K562 (cell line): Measurements from ENCODE around the gene CT55. TPM values are rescaled to one million over a fixed set of nuclear protein-coding genes. Genes with fewer than 3 reads are reported as not detected.
"Not testable (repeated sequence)": the region's sequence is repeated elsewhere in the genome, so short reads cannot be mapped to it uniquely, and the experiment has no call there.

ENCODE experiments used
- ATAC-seq: fragments of 200-7000 bp; cut with Tn5 transposase; 3 replicates; pipeline ENCODE4 v1.9.1; 2020; ENCODE audit warnings: moderate library complexity
- BruUV-seq: library from RNA; stranded (reverse); fragments of 400-500 nt; replicated peaks from 2 replicates; lab custom pipeline; 2021; lab: Mats Ljungman, UMichigan
- CTCF ChIA-PET: fragments of 300-600 bp; formaldehyde crosslinking; extraction: SDS; loops from one replicate; lab custom pipeline; 2021; ENCODE audit warnings: low intra/inter-chr PET ratio; lab: Yijun Ruan, JAX
- POLR2A ChIA-PET: fragments of 300-600, 350-650 bp; sonication (Branson Sonifier 250); formaldehyde crosslinking; extraction: SDS; loops from one replicate; lab custom pipeline; 2021; ENCODE audit warnings: antibody characterized with exemption, inconsistent platforms; lab: Yijun Ruan, JAX
- DNase-seq, 4 experiments: peaks; one replicate each; pipeline versions ENCODE4 v3.0.0 to v3.0.0-alpha.2; 2011 to 2018; ENCODE audit warnings: low spot score in 3 of 4, mixed read lengths in 3 of 4; ENCODE audit errors: extremely low read depth in 1 of 4
- FAIRE-seq: peaks from 2 replicates; lab custom pipeline; 2011; peaks lifted over from hg19 to GRCh38; lab: Jason Lieb, UNC
- H2AFZ ChIP-seq: 2 replicates; pipeline ENCODE4 v1.6.0; 2011; ENCODE audit warnings: low read depth, low read length, control low read depth, inconsistent platforms
- H3K27ac ChIP-seq: fragments of 200-600 bp; 3 replicates; pipeline ENCODE4 v1.8.0; 2011; ENCODE audit warnings: low read depth, mild to moderate bottlenecking, control low read depth, inconsistent platforms, low read length, moderate library complexity, mixed read lengths; ENCODE audit errors: extremely low read depth
- H3K27me3 ChIP-seq, 2 experiments: fragments of 300-600 bp in 1 of 2; 2 replicates in 1 of 2; 3 replicates in 1 of 2; pipeline versions ENCODE4 v1.6.0 to v1.8.0; 2011; ENCODE audit warnings: inconsistent platforms in 2 of 2, low read length in 2 of 2, mild to moderate bottlenecking in 1 of 2, mixed read lengths in 1 of 2, moderate library complexity in 1 of 2; ENCODE audit not compliant: control insufficient read depth in 2 of 2, insufficient read depth in 2 of 2
- H3K36me3 ChIP-seq: fragments of 300-600 bp; 3 replicates; pipeline ENCODE4 v1.8.0; 2011; ENCODE audit warnings: mild to moderate bottlenecking, low read length, inconsistent platforms; ENCODE audit not compliant: control insufficient read depth, insufficient read depth
- H3K4me1 ChIP-seq, 2 experiments: fragments of 200-600 bp in 1 of 2; replicated peaks in 1 of 2; 2 replicates in 1 of 2; 3 replicates in 1 of 2; pipeline versions ENCODE4 v1.5.1 to v1.8.0; 2011; ENCODE audit warnings: inconsistent platforms in 2 of 2, low read length in 2 of 2, mild to moderate bottlenecking in 1 of 2, mixed read lengths in 1 of 2, moderate library complexity in 1 of 2; ENCODE audit not compliant: control insufficient read depth in 2 of 2, insufficient read depth in 2 of 2
- H3K4me2 ChIP-seq: 2 replicates; pipeline ENCODE4 v1.6.1; 2011; ENCODE audit warnings: low read length, control low read depth, inconsistent platforms, mixed read lengths; ENCODE audit not compliant: insufficient read depth
- H3K4me3 ChIP-seq: fragments of 200-600 bp; sonication (generic), shearing (Covaris generic); 2 replicates; pipeline ENCODE4 v1.5.1; 2016; ENCODE audit warnings: control low read depth, inconsistent platforms
- H3K79me2 ChIP-seq: fragments of 200-600 bp; 3 replicates; pipeline ENCODE4 v1.8.0; 2011; ENCODE audit warnings: low read length, inconsistent platforms; ENCODE audit not compliant: control insufficient read depth, insufficient read depth
- H3K9ac ChIP-seq, 2 experiments: 2 replicates each; pipeline versions ENCODE4 v1.6.0 to v1.6.1; 2011; ENCODE audit warnings: low read depth in 2 of 2, low read length in 2 of 2, control low read depth in 1 of 2, inconsistent platforms in 1 of 2, mild to moderate bottlenecking in 1 of 2, mixed read lengths in 1 of 2; ENCODE audit not compliant: insufficient read depth in 1 of 2
- H3K9me1 ChIP-seq: one replicate; pipeline ENCODE4 v1.6.0; 2011; ENCODE audit warnings: inconsistent platforms, mild to moderate bottlenecking, low read length, moderate library complexity; ENCODE audit not compliant: control insufficient read depth, insufficient read depth
- H3K9me3 ChIP-seq: replicated peaks from 2 replicates; pipeline ENCODE4 v1.5.1; 2011; ENCODE audit warnings: low read depth, low read length, inconsistent platforms; ENCODE audit not compliant: control insufficient read depth, insufficient read depth
- H4K20me1 ChIP-seq: replicated peaks from 2 replicates; pipeline ENCODE4 v1.6.1; 2011; ENCODE audit warnings: low read length, inconsistent platforms, mixed read lengths; ENCODE audit not compliant: control insufficient read depth, insufficient read depth
- ADNP ChIP-seq: fragments of 200-800 bp; sonication (Bioruptor generic); IDR thresholded peaks from 2 replicates; pipeline ENCODE4 v1.6.1; 2016; ENCODE audit warnings: missing genetic modification characterization, missing compliant biosample characterization
- CEBPG ChIP-seq, 3 experiments: fragments of 200-800 bp in 1 of 3; sonication (Bioruptor generic) in 1 of 3; sonication (generic) in 1 of 3; formaldehyde crosslinking in 1 of 3; IDR thresholded peaks in 2 of 3; conservative IDR thresholded peaks in 1 of 3; 2 replicates each; pipeline versions ENCODE4 v1.6.1 to v1.8.0; 2016 to 2022; ENCODE audit warnings: missing compliant biosample characterization in 2 of 3, missing genetic modification characterization in 2 of 3, mild to moderate bottlenecking in 1 of 3, missing genetic modification reagents in 1 of 3
- ELF1 ChIP-seq: fragments of 200-800 bp; sonication (Bioruptor generic); IDR thresholded peaks from 2 replicates; pipeline ENCODE4 v1.6.1; 2016; ENCODE audit warnings: missing genetic modification characterization, missing compliant biosample characterization
- EP400 ChIP-seq: fragments of 450-650 bp; IDR thresholded peaks from 2 replicates; pipeline ENCODE4 v1.6.1; 2017; ENCODE audit warnings: antibody characterized with exemption, mild to moderate bottlenecking, moderate library complexity
- MAZ ChIP-seq, 2 experiments: fragments of 450-650 bp in 1 of 2; sonication (generic) in 1 of 2; formaldehyde crosslinking; IDR thresholded peaks in 1 of 2; conservative IDR thresholded peaks in 1 of 2; 2 replicates each; pipeline versions ENCODE4 v1.4.0 to v1.5.0; 2020; ENCODE audit warnings: mild to moderate bottlenecking in 1 of 2, missing genetic modification reagents in 1 of 2
- TFE3 ChIP-seq: fragments of 450-650 bp; formaldehyde crosslinking; IDR thresholded peaks from 2 replicates; pipeline ENCODE4 v1.4.0; 2020; ENCODE audit warnings: mild to moderate bottlenecking, mixed read lengths
- XRCC5 ChIP-seq: fragments of 200-400 bp; formaldehyde crosslinking; IDR thresholded peaks from 2 replicates; pipeline ENCODE4 v1.6.1; 2017; ENCODE audit warnings: low read depth, mild to moderate bottlenecking, low read length
- WGBS: fragments of 100-300 bp; shearing (Covaris generic); methylation state at CpG from one replicate; pipeline ENCODE4 v1.1.6; 2016; ENCODE audit warnings: low coverage, mixed read lengths; ENCODE audit not compliant: insufficient coverage; ENCODE audit errors: missing lambda C conversion rate; 5-methylcytosine and 5-hydroxymethylcytosine counted together
- in situ Hi-C: fragments of 300-500 bp; cut with MboI; formaldehyde crosslinking; loops from 4 replicates; pipeline ENCODE4 v1.15.0; 2018; ENCODE audit warnings: inconsistent platforms, mixed read lengths
- intact Hi-C: fragments of 100-400 bp; cut with micrococcal nuclease; formaldehyde crosslinking; loops from 2 replicates; pipeline ENCODE4 v1.14.2; 2022
- polyA plus RNA-seq, 8 experiments: library from polyadenylated mRNA; depleted of rRNA in 4 of 8; stranded (reverse) in 5 of 8; unstranded in 3 of 8; fragments of >200 nt; fragmentation: Nextera tagmentation in 2 of 8; fragmentation: Illumina TruSeq in 1 of 8; extraction: Ambion mirVana in 2 of 8; extraction: Trizol in 1 of 8; gene quantifications; 2 replicates each; pipeline versions ENCODE4 v1.2.1 to v1.2.3, GENCODE V29; 2011 to 2014; ENCODE audit warnings: inconsistent platforms in 1 of 8, missing spikeins in 1 of 8
- total RNA-seq, 7 experiments: library from RNA; depleted of rRNA in 6 of 7; stranded (reverse); fragments of >200 nt in 6 of 7; fragmentation: Illumina TruSeq in 2 of 7; extraction: Trizol in 2 of 7; gene quantifications; 2 replicates each; pipeline versions ENCODE4 v1.2.1 to v1.2.3, GENCODE V29; 2011 to 2021; ENCODE audit warnings: low replicate concordance in 1 of 7

The CT55 gene
- total and polyA plus RNA-seq, 9 of the 15 experiments (the other 6 are each of a cell fraction or from before 2014, with no cell fraction given), result 48.5 to 98.9 (median 73.2) TPM

GRCh38 chrX:135168486-135168885 is 2.7 kb downstream of the CT55 start:
- CTCF ChIA-PET, result no interaction called here
- 62% methylated on average over 3 of the region's 3 CpGs for WGBS
- FAIRE-seq, result no peak

GRCh38 chrX:135154688-135155087 is 16.5 kb downstream of the CT55 start:
- H3K4me3 ChIP-seq, H3K4me1 ChIP-seq, H3K9me1 ChIP-seq, ATAC-seq, H3K27me3 ChIP-seq, CTCF ChIA-PET, POLR2A ChIA-PET, H3K36me3 ChIP-seq, H3K9ac ChIP-seq, intact Hi-C loops, DNase-seq, H3K27ac ChIP-seq, in situ Hi-C loops, H3K4me2 ChIP-seq, BruUV-seq, H2AFZ ChIP-seq, FAIRE-seq, H4K20me1 ChIP-seq, H3K9me3 ChIP-seq, H3K79me2 ChIP-seq: not testable (repeated sequence)
- WGBS, result no CpG with 5 or more reads among the region's 3 CpGs

More at GRCh38 chrX:135168486-135168885, 2.7 kb downstream of the CT55 start:
- Histone ChIP-seq H3K9me3 (no peaks in the 10 kb centered on the region; the same call in 1 of the 2 replicates), H3K9me1 (no peaks in the 10 kb centered on the region), H3K4me3 (no peak overlapping the region), H4K20me1 (no peaks in the 10 kb centered on the region), H3K4me2 (no peak overlapping the region), H3K27ac (no peak overlapping the region), H3K36me3 (peaks cover 23% of the 10 kb centered on the region), H3K27me3 (no peaks in the 10 kb centered on the region), H3K4me1 (peaks cover 0 to 3% of the 10 kb centered on the region in 2 experiments; a peak in 3 of 5 replicates), H2AFZ (no peak overlapping the region), H3K79me2 (peaks cover 49% of the 10 kb centered on the region), H3K9ac (no peak overlapping the region)
- ATAC-seq (no peak), DNase-seq (no peak)
- TF ChIP-seq ADNP (tag) (no peak), ELF1 (no peak), TFE3 (CRISPR knock-in tag) (peak; percentile 78), MAZ (CRISPR knock-in tag; conservative IDR thresholded peaks at IDR 0.05 in 1 of 2, IDR thresholded peaks at IDR 0.05 in 1 of 2) (no peak), EP400 (no peak), CEBPG (CRISPR knock-in tag; IDR thresholded peaks at IDR 0.05) (no peak), CEBPG (tag; conservative IDR thresholded peaks at IDR 0.05 in 1 of 2, IDR thresholded peaks at IDR 0.05 in 1 of 2) (0 out of 4 replicates have a peak, but pooled peaks of 1 of the 2 experiments have one; percentile 10), XRCC5 (no peak)
- POLR2A ChIA-PET, result no interaction called here
- intact Hi-C loops, result no loop called here
- BruUV-seq, result no TSS peak
- in situ Hi-C loops, result no loop called here

- FAIRE-seq, in situ Hi-C loops, H3K27ac ChIP-seq, H3K9ac ChIP-seq, H4K20me1 ChIP-seq, H3K4me2 ChIP-seq, ATAC-seq, H3K79me2 ChIP-seq, DNase-seq, H3K36me3 ChIP-seq, H3K27me3 ChIP-seq, BruUV-seq, H3K9me3 ChIP-seq, H3K9me1 ChIP-seq, intact Hi-C loops, H3K4me3 ChIP-seq, CTCF ChIA-PET, H2AFZ ChIP-seq, POLR2A ChIA-PET, H3K4me1 ChIP-seq: not testable (repeated sequence)
- no CpG with 5 or more reads among the region's 6 CpGs for WGBS
Observed at GRCh38 chrX:135126145-135126544, 45.1 kb downstream of the CT55 start.
